ENCODE data around the gene RXRA.

The RXRA gene

GRCh38 chr9:134452728-134453127 lies 126.5 kb downstream of the RXRA start:
- Histone ChIP-seq H3K9ac (ENCODE audit: low read depth, low read length) (no peak overlapping the region), H3K9me3 (ENCODE audit: control insufficient read depth, insufficient read depth, low read length) (peaks cover 4% of the 10 kb centered on the region; the same call in 1 of the 2 replicates), H3K36me3 (ENCODE audit: insufficient read depth, low read length) (no peaks in the 10 kb centered on the region), H3K4me1 (ENCODE audit: insufficient read depth, low read length) (no peaks in the 10 kb centered on the region)

- no peaks in the 10 kb centered on the region for H3K4me1 ChIP-seq (ENCODE audit: insufficient read depth, low read length)
- H3K9ac ChIP-seq (ENCODE audit: low read depth, low read length), result no peak overlapping the region
- H3K9me3 ChIP-seq (ENCODE audit: control insufficient read depth, insufficient read depth, low read length), result peaks cover under 1% of the 10 kb centered on the region; the same call in 1 of the 2 replicates
- H3K36me3 ChIP-seq (ENCODE audit: insufficient read depth, low read length), result no peaks in the 10 kb centered on the region
These were observed 127.7 kb downstream of the RXRA start for GRCh38 chr9:134453776-134454475.

GRCh38 chr9:134454476-134454857 lies 128.2 kb downstream of the RXRA start:
- Histone ChIP-seq H3K4me1 (ENCODE audit: insufficient read depth, low read length) (no peaks in the 10 kb centered on the region), H3K36me3 (ENCODE audit: insufficient read depth, low read length) (no peaks in the 10 kb centered on the region), H3K9me3 (ENCODE audit: control insufficient read depth, insufficient read depth, low read length) (no peaks in the 10 kb centered on the region), H3K9ac (ENCODE audit: low read depth, low read length) (no peak overlapping the region)

- no peaks in the 10 kb centered on the region for H3K4me1 ChIP-seq (ENCODE audit: insufficient read depth, low read length)
- H3K9ac ChIP-seq (ENCODE audit: low read depth, low read length), result no peak overlapping the region
- H3K9me3 ChIP-seq (ENCODE audit: control insufficient read depth, insufficient read depth, low read length), result no peaks in the 10 kb centered on the region
- no peaks in the 10 kb centered on the region for H3K36me3 ChIP-seq (ENCODE audit: insufficient read depth, low read length)
These were observed 128.8 kb downstream of the RXRA start for GRCh38 chr9:134455021-134455471.

- H3K9ac ChIP-seq (ENCODE audit: low read depth, low read length), result no peak overlapping the region
- no peaks in the 10 kb centered on the region for H3K9me3 ChIP-seq (ENCODE audit: control insufficient read depth, insufficient read depth, low read length)
These were observed 129.3 kb downstream of the RXRA start for GRCh38 chr9:134455537-134455933.

GRCh38 chr9:134455934-134456755 lies 129.9 kb downstream of the RXRA start:
- no peak overlapping the region for H3K9ac ChIP-seq (ENCODE audit: low read depth, low read length)
- no peaks in the 10 kb centered on the region for H3K4me1 ChIP-seq (ENCODE audit: insufficient read depth, low read length)
- H3K9me3 ChIP-seq (ENCODE audit: control insufficient read depth, insufficient read depth, low read length), result no peaks in the 10 kb centered on the region
- no peaks in the 10 kb centered on the region for H3K36me3 ChIP-seq (ENCODE audit: insufficient read depth, low read length)

More at GRCh38 chr9:134455537-134455933, 129.3 kb downstream of the RXRA start:
- Histone ChIP-seq H3K4me1 (ENCODE audit: insufficient read depth, low read length) (no peaks in the 10 kb centered on the region), H3K36me3 (ENCODE audit: insufficient read depth, low read length) (no peaks in the 10 kb centered on the region)

GRCh38 chr9:134456756-134457305 lies 130.6 kb downstream of the RXRA start:
- H3K4me1 ChIP-seq (ENCODE audit: insufficient read depth, low read length), result no peaks in the 10 kb centered on the region
- H3K36me3 ChIP-seq (ENCODE audit: insufficient read depth, low read length), result no peaks in the 10 kb centered on the region; the same call in 1 of the 2 replicates
- H3K9me3 ChIP-seq (ENCODE audit: control insufficient read depth, insufficient read depth, low read length), result no peaks in the 10 kb centered on the region
- no peak overlapping the region for H3K9ac ChIP-seq (ENCODE audit: low read depth, low read length)

GRCh38 chr9:134457321-134458206 lies 131.3 kb downstream of the RXRA start:
- H3K9ac ChIP-seq (ENCODE audit: low read depth, low read length), result no peak overlapping the region
- H3K4me1 ChIP-seq (ENCODE audit: insufficient read depth, low read length), result no peaks in the 10 kb centered on the region
- no peaks in the 10 kb centered on the region for H3K9me3 ChIP-seq (ENCODE audit: control insufficient read depth, insufficient read depth, low read length)
- H3K36me3 ChIP-seq (ENCODE audit: insufficient read depth, low read length), result no peaks in the 10 kb centered on the region; the same call in 1 of the 2 replicates

GRCh38 chr9:134458207-134459108 lies 132.2 kb downstream of the RXRA start:
- Histone ChIP-seq H3K36me3 (ENCODE audit: insufficient read depth, low read length) (no peaks in the 10 kb centered on the region; the same call in 1 of the 2 replicates), H3K9me3 (ENCODE audit: control insufficient read depth, insufficient read depth, low read length) (no peaks in the 10 kb centered on the region), H3K4me1 (ENCODE audit: insufficient read depth, low read length) (no peaks in the 10 kb centered on the region), H3K9ac (ENCODE audit: low read depth, low read length) (no peak overlapping the region)

GRCh38 chr9:134459164-134459563 lies 132.9 kb downstream of the RXRA start:
- H3K36me3 ChIP-seq (ENCODE audit: insufficient read depth, low read length), result no peaks in the 10 kb centered on the region; the same call in 1 of the 2 replicates
- H3K9ac ChIP-seq (ENCODE audit: low read depth, low read length), result no peak overlapping the region
- no peaks in the 10 kb centered on the region for H3K9me3 ChIP-seq (ENCODE audit: control insufficient read depth, insufficient read depth, low read length)
- H3K4me1 ChIP-seq (ENCODE audit: insufficient read depth, low read length), result no peaks in the 10 kb centered on the region

- Histone ChIP-seq H3K36me3 (ENCODE audit: insufficient read depth, low read length) (no peaks in the 10 kb centered on the region; the same call in 1 of the 2 replicates), H3K9ac (ENCODE audit: low read depth, low read length) (no peak overlapping the region), H3K9me3 (ENCODE audit: control insufficient read depth, insufficient read depth, low read length) (no peaks in the 10 kb centered on the region), H3K4me1 (ENCODE audit: insufficient read depth, low read length) (no peaks in the 10 kb centered on the region)
These were observed 133.3 kb downstream of the RXRA start for GRCh38 chr9:134459573-134459972.

GRCh38 chr9:134460206-134460605 lies 134.0 kb downstream of the RXRA start:
- Histone ChIP-seq H3K9me3 (ENCODE audit: control insufficient read depth, insufficient read depth, low read length) (no peaks in the 10 kb centered on the region), H3K36me3 (ENCODE audit: insufficient read depth, low read length) (no peaks in the 10 kb centered on the region; the same call in 1 of the 2 replicates), H3K4me1 (ENCODE audit: insufficient read depth, low read length) (no peaks in the 10 kb centered on the region), H3K9ac (ENCODE audit: low read depth, low read length) (no peak overlapping the region)

- Histone ChIP-seq H3K36me3 (ENCODE audit: insufficient read depth, low read length) (no peaks in the 10 kb centered on the region; the same call in 1 of the 2 replicates), H3K9ac (ENCODE audit: low read depth, low read length) (no peak overlapping the region), H3K4me1 (ENCODE audit: insufficient read depth, low read length) (no peaks in the 10 kb centered on the region), H3K9me3 (ENCODE audit: control insufficient read depth, insufficient read depth, low read length) (no peaks in the 10 kb centered on the region)
These were observed 134.6 kb downstream of the RXRA start for GRCh38 chr9:134460896-134461295.
